ENCODE data around the gene FSCN2. TPM values are rescaled to one million over a fixed set of nuclear protein-coding genes. Genes with fewer than 3 reads are reported as not detected.
"Not testable (repeated sequence)": the region's sequence is repeated elsewhere in the genome, so short reads cannot be mapped to it uniquely, and the experiment has no call there.

The FSCN2 gene
- total RNA-seq, 6 experiments from 2014 or later: 0.22 TPM; not detected in 5

- no peak for ATAC-seq
- no peak for DNase-seq
- intact Hi-C loops (cut with DNase I): no loop called here
- Histone ChIP-seq H3K27me3 (no peaks in the 10 kb centered on the region), H3K36me3 (no peaks in the 10 kb centered on the region), H3K4me1 (no peaks in the 10 kb centered on the region), H3K4me3 (no peak overlapping the region), H3K9me3 (no peaks in the 10 kb centered on the region), H3K27ac (no peak overlapping the region)
- no peak for TF ChIP-seq POLR2A (IDR thresholded peaks at IDR 0.05)
- TF ChIP-seq, protein P1, sequence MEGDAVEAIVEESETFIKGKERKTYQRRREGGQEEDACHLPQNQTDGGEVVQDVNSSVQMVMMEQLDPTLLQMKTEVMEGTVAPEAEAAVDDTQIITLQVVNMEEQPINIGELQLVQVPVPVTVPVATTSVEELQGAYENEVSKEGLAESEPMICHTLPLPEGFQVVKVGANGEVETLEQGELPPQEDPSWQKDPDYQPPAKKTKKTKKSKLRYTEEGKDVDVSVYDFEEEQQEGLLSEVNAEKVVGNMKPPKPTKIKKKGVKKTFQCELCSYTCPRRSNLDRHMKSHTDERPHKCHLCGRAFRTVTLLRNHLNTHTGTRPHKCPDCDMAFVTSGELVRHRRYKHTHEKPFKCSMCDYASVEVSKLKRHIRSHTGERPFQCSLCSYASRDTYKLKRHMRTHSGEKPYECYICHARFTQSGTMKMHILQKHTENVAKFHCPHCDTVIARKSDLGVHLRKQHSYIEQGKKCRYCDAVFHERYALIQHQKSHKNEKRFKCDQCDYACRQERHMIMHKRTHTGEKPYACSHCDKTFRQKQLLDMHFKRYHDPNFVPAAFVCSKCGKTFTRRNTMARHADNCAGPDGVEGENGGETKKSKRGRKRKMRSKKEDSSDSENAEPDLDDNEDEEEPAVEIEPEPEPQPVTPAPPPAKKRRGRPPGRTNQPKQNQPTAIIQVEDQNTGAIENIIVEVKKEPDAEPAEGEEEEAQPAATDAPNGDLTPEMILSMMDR (IDR thresholded peaks at IDR 0.05): no peak
- no CpG with 5 or more reads among the region's 20 CpGs for whole genome bisulfite sequencing (ENCODE audit: insufficient coverage, low coverage, low lambda C conversion rate, missing lambda C conversion rate)
Observed at GRCh38 chr17:81528384-81528650, 140 bp downstream of the FSCN2 start.

DNA sequence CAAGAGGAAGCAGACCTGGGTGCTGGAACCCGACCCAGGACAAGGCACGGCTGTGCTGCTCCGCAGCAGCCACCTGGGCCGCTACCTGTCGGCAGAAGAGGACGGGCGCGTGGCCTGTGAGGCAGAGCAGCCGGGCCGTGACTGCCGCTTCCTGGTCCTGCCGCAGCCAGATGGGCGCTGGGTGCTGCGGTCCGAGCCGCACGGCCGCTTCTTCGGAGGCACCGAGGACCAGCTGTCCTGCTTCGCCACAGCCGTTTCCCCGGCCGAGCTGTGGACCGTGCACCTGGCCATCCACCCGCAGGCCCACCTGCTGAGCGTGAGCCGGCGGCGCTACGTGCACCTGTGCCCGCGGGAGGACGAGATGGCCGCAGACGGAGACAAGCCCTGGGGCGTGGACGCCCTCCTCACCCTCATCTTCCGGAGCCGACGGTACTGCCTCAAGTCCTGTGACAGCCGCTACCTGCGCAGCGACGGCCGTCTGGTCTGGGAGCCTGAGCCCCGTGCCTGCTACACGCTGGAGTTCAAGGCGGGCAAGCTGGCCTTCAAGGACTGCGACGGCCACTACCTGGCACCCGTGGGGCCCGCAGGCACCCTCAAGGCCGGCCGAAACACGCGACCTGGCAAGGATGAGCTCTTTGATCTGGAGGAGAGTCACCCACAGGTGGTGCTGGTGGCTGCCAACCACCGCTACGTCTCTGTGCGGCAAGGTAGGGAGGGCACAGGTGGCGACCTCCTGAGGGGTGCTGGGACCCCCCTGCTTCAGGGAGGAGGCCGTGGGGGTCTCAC is 667 bp downstream of the FSCN2 start:
- TF ChIP-seq, protein P1 (IDR thresholded peaks at IDR 0.05): no peak
- no peak for TF ChIP-seq POLR2A (IDR thresholded peaks at IDR 0.05)
- no peak for DNase-seq
- no CpG with 5 or more reads among the region's 62 CpGs for WGBS (ENCODE audit: insufficient coverage, low coverage, low lambda C conversion rate, missing lambda C conversion rate)
- Histone ChIP-seq H3K9me3 (no peaks in the 10 kb centered on the region), H3K27ac (no peak overlapping the region), H3K4me3 (no peak overlapping the region), H3K36me3 (no peaks in the 10 kb centered on the region), H3K27me3 (no peaks in the 10 kb centered on the region), H3K4me1 (no peaks in the 10 kb centered on the region)
- ATAC-seq: no peak
- intact Hi-C loops (cut with DNase I): no loop called here

DNA sequence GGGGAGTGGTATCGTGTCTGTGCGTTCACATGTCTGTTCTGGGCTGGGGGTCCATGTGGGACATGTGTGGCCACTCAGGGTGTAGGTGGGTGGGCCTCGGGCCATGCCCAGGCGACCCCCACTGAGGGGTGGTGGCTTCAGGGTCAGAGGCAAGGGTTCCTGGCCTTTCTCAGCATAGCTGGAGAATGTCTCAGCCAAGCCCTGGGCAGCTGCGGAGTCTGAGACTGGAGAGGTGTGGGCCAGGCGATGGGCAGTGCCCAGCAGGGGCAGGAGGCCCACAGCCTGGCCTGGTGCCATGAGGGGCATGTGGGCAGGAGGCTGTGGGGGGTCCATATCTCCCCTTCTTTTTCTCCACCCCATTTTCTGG is 1.2 kb downstream of the FSCN2 start:
- H3K9me3 ChIP-seq: no peaks in the 10 kb centered on the region
- no peak overlapping the region for H3K27ac ChIP-seq
- no peaks in the 10 kb centered on the region for H3K4me1 ChIP-seq
- no peaks in the 10 kb centered on the region for H3K36me3 ChIP-seq
- no peak overlapping the region for H3K4me3 ChIP-seq
- ATAC-seq (no peak), DNase-seq (no peak)
- no peaks in the 10 kb centered on the region for H3K27me3 ChIP-seq
- TF ChIP-seq, protein P1 (IDR thresholded peaks at IDR 0.05): no peak
- no peak for TF ChIP-seq POLR2A (IDR thresholded peaks at IDR 0.05)
- 50% methylated on average over 2 of the region's 6 CpGs for WGBS (ENCODE audit: insufficient coverage, low coverage, low lambda C conversion rate, missing lambda C conversion rate)
- intact Hi-C loops (cut with DNase I): no loop called here

GRCh38 chr17:81531013-81531412 is 2.8 kb downstream of the FSCN2 start:
- not testable (repeated sequence) for H3K4me1 ChIP-seq, H3K27me3 ChIP-seq, DNase-seq, H3K9me3 ChIP-seq, H3K36me3 ChIP-seq, ATAC-seq, H3K4me3 ChIP-seq, H3K27ac ChIP-seq
- WGBS (ENCODE audit: insufficient coverage, low coverage, low lambda C conversion rate, missing lambda C conversion rate): 77% methylated on average over 6 of the region's 6 CpGs
- intact Hi-C loops (cut with DNase I): loop anchor here in 1 of 2 donors (10.0 kb wide), 1 partner anchor 64 kb away; no protein-coding TSS in a partner anchor

- intact Hi-C loops (cut with DNase I): loop anchor here in 1 of 2 donors (10.0 kb wide), 1 partner anchor 63 kb away; no protein-coding TSS in a partner anchor
- not testable (repeated sequence) for ATAC-seq
- 96% methylated on average over 3 of the region's 3 CpGs for WGBS (ENCODE audit: insufficient coverage, low coverage, low lambda C conversion rate, missing lambda C conversion rate)
Observed at GRCh38 chr17:81531998-81532404, 3.8 kb downstream of the FSCN2 start.

More at GRCh38 chr17:81531998-81532404, 3.8 kb downstream of the FSCN2 start:
- H3K9me3 ChIP-seq, H3K27me3 ChIP-seq, H3K27ac ChIP-seq, H3K4me1 ChIP-seq, H3K36me3 ChIP-seq, H3K4me3 ChIP-seq, DNase-seq: not testable (repeated sequence)
